ENCODE results near the gene POMP.

DNA sequence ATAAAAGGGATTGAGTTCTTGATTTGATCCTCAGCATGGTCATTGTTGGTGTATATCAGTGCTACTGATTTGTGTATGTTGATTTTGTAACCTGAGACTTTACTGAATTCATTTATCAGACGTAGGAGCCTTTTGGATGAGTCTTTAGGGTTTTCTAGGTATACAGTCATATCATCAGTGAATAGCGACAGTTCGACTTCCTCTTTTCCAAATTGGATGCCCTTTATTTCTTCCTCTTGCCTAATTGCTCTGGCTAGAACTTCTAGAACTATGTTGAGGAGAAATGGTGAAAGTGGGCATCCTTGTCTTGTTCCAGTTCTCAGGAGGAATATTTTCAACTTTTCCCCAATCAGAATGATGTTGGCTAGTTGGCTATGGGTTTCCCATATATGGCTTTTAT lies 27.0 kb downstream of the POMP start:
- TF ChIP-seq JUND (IDR thresholded peaks at IDR 0.05) (no peak), EZH2 (IDR thresholded peaks at IDR 0.05) (no peak), CTCF (IDR thresholded peaks at IDR 0.05 in 2 of 3, conservative IDR thresholded peaks at IDR 0.05 in 1 of 3; ENCODE audit: borderline replicate concordance in 1 of 3, insufficient read depth in 1 of 3, low read depth in 2 of 3, low read length in 2 of 3) (no peak), POLR2A (IDR thresholded peaks at IDR 0.05; ENCODE audit: borderline replicate concordance, extremely low read depth, insufficient read depth, insufficient read length) (no peak), RAD21 (IDR thresholded peaks at IDR 0.05; ENCODE audit: low read depth) (no peak)

Measured in HCT116 (cell line).